Suprapubic skin (tissue), 4 donors: ENCODE measurements around the gene EEF2K.

ENCODE experiments used
- EP300 ChIP-seq: sonication (generic); formaldehyde crosslinking; IDR thresholded peaks from one replicate; pipeline ENCODE4 v1.6.1; 2017; ENCODE audit warnings: antibody characterized with exemption
- POLR2A ChIP-seq, 2 donors: fragments of 450-650 bp; IDR thresholded peaks; one replicate each; pipeline ENCODE4 v1.6.1; 2017; ENCODE audit warnings: antibody characterized with exemption in 2 of 2, mild to moderate bottlenecking in 2 of 2, moderate library complexity in 2 of 2
- POLR2AphosphoS5 ChIP-seq, 3 donors: sonication (generic); formaldehyde crosslinking; IDR thresholded peaks; one replicate each; pipeline ENCODE4 v1.6.1; 2017; ENCODE audit warnings: antibody characterized with exemption in 3 of 3
- TF ChIP-seq, protein P1 (sequence below), 2 donors: fragments of 200-600 bp in 1 of 2; fragments of 450-650 bp in 1 of 2; sonication (generic) in 1 of 2; IDR thresholded peaks; one replicate each; pipeline ENCODE4 v1.5.1; 2016 to 2019; ENCODE audit warnings: antibody characterized with exemption in 2 of 2, mild to moderate bottlenecking in 1 of 2, moderate library complexity in 1 of 2

DNA sequence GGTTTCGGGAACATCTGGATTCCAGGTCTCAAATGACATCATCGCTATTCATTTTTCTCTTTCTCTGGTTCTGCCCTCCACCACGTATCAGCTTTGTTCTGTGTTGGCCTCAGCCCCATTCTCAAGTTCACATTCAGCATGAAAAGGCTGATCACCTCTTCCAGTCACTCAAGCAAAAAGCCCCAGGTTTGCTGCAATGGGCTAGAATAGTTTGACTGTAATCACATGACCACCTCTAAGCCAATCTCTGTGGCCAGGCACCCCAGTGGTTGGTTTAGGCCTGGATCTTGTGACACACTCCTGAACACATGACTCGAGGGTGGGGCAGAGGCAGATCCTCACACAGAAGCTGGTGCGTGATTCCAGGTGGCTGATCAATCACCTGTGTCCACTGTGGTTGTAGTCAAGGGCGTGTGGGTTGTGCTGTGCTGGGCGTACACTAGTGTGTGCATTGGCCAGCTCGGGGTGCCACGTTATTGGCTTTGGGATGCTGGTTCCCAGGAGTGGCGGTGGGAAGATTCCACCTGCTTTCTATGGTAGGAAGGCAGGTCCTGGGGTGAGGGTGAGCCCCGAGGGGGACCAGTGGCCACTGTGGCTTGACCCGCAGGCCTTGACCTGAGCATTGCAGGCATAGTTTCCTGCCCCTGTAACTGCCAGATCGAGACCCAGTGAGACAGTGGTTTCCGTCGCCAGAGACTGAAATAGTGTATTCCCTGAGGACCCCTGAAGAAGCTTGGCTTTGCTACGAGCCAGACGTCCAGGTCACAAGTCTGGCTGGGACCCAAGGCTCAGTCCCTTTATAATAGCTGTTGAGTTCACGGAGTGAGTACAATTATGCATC lies 12.0 kb downstream of the EEF2K start:
- TF ChIP-seq, protein P1, sequence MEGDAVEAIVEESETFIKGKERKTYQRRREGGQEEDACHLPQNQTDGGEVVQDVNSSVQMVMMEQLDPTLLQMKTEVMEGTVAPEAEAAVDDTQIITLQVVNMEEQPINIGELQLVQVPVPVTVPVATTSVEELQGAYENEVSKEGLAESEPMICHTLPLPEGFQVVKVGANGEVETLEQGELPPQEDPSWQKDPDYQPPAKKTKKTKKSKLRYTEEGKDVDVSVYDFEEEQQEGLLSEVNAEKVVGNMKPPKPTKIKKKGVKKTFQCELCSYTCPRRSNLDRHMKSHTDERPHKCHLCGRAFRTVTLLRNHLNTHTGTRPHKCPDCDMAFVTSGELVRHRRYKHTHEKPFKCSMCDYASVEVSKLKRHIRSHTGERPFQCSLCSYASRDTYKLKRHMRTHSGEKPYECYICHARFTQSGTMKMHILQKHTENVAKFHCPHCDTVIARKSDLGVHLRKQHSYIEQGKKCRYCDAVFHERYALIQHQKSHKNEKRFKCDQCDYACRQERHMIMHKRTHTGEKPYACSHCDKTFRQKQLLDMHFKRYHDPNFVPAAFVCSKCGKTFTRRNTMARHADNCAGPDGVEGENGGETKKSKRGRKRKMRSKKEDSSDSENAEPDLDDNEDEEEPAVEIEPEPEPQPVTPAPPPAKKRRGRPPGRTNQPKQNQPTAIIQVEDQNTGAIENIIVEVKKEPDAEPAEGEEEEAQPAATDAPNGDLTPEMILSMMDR (IDR thresholded peaks at IDR 0.05) = no peak
- TF ChIP-seq POLR2A (IDR thresholded peaks at IDR 0.05) = no peak
- no peak for TF ChIP-seq POLR2AphosphoS5 (IDR thresholded peaks at IDR 0.05)
- TF ChIP-seq EP300 = no peak
